IPS-18a (cell line): ENCODE measurements around the gene HADH.
"Not testable (repeated sequence)": the region's sequence is repeated elsewhere in the genome, so short reads cannot be mapped to it uniquely, and the experiment has no call there.

Experiments
- H3K27ac ChIP-seq: one replicate; pipeline ENCODE4 v1.5.1; 2013; ENCODE audit warnings: low read length
- H3K27me3 ChIP-seq: one replicate; pipeline ENCODE4 v1.6.1; 2013; ENCODE audit warnings: mild to moderate bottlenecking, low read length; ENCODE audit not compliant: control insufficient read depth, insufficient read depth
- H3K36me3 ChIP-seq: one replicate; pipeline ENCODE4 v1.6.1; 2013; ENCODE audit warnings: low read depth, low read length; ENCODE audit not compliant: control insufficient read depth
- H3K4me1 ChIP-seq: one replicate; pipeline ENCODE4 v1.6.1; 2013; ENCODE audit warnings: low read depth, low read length; ENCODE audit not compliant: control insufficient read depth
- H3K4me3 ChIP-seq: one replicate; pipeline ENCODE4 v1.5.1; 2013; ENCODE audit warnings: low read length
- H3K9ac ChIP-seq: one replicate; pipeline ENCODE4 v1.6.1; 2013; ENCODE audit warnings: mild to moderate bottlenecking, low read length, moderate library complexity
- H3K9me3 ChIP-seq: one replicate; pipeline ENCODE4 v1.6.1; 2013; ENCODE audit warnings: low read depth, low read length; ENCODE audit not compliant: control insufficient read depth

Gene HADH

DNA sequence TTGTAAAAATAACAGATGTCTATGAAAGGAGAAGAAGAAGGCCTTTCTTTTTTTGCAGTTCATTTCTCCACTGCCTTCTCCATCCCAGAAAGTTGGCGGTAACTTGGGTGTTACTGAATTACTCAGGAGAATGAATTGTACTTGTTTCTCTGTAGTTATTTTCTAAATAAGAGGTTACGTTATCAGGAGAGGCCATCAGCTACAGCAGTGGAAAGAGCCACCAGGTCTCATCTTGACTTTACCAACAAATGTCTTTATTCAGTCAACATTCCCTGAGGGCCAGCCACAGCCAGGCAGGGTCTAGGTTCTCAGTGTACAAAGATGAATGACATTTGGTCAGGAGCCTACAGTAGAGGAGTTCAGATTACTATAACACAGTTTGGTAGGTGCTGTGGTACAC lies 8.1 kb downstream of the HADH start:
- Histone ChIP-seq H3K9ac (no peak overlapping the region), H3K27ac (no peak overlapping the region), H3K27me3 (no peaks in the 10 kb centered on the region), H3K4me1 (no peaks in the 10 kb centered on the region), H3K4me3 (no peak overlapping the region), H3K36me3 (no peaks in the 10 kb centered on the region), H3K9me3 (no peaks in the 10 kb centered on the region)

- Histone ChIP-seq H3K36me3 (no peaks in the 10 kb centered on the region), H3K4me3 (no peak overlapping the region), H3K4me1 (peaks cover 7% of the 10 kb centered on the region), H3K9me3 (no peaks in the 10 kb centered on the region), H3K27ac (no peak overlapping the region), H3K9ac (no peak overlapping the region), H3K27me3 (no peaks in the 10 kb centered on the region)
Measured at GRCh38 chr4:107999932-108000539, 10.3 kb downstream of the HADH start.

DNA sequence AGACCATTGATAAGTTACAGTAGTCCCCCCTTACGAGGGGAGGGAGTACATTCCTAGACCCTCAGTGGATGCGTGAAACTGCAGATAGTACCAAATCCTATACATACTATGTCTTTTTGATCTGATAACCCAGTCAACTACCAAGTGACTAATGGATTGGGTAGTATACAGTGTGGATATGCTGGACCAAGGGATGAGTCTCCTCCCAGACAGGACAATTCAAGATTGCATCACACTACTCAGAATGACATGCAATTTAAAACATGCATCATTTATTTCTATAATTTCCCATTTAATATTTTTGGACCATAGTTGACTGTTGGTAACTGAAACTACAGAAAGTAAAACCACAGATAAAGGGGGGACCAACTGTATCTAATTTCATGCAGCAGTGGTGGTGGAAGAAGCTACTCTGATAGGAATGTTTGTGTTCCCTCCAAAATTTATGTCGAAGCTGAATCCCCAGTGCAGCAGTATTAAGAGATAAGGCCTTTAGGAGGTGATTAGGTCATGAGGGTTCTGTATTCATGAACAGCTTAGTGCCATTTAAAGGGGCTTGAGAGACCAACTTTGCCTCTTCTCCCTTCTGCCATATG lies 11.9 kb downstream of the HADH start:
- H3K36me3 ChIP-seq: no peaks in the 10 kb centered on the region
- no peaks in the 10 kb centered on the region for H3K9me3 ChIP-seq
- peaks cover 7% of the 10 kb centered on the region for H3K4me1 ChIP-seq
- H3K27ac ChIP-seq: no peak overlapping the region
- no peak overlapping the region for H3K9ac ChIP-seq
- H3K27me3 ChIP-seq: no peaks in the 10 kb centered on the region
- H3K4me3 ChIP-seq: no peak overlapping the region

- Histone ChIP-seq H3K9ac (no peak overlapping the region), H3K4me3 (no peak overlapping the region), H3K27me3 (no peaks in the 10 kb centered on the region), H3K36me3 (no peaks in the 10 kb centered on the region), H3K9me3 (no peaks in the 10 kb centered on the region), H3K27ac (no peak overlapping the region), H3K4me1 (peaks cover 7% of the 10 kb centered on the region)
Measured at GRCh38 chr4:108003982-108004515, 14.4 kb downstream of the HADH start.

GRCh38 chr4:108004646-108005045 lies 15.0 kb downstream of the HADH start:
- no peak overlapping the region for H3K9ac ChIP-seq
- peaks cover 7% of the 10 kb centered on the region for H3K4me1 ChIP-seq
- no peak overlapping the region for H3K27ac ChIP-seq
- no peaks in the 10 kb centered on the region for H3K9me3 ChIP-seq
- no peaks in the 10 kb centered on the region for H3K27me3 ChIP-seq
- H3K4me3 ChIP-seq: no peak overlapping the region
- H3K36me3 ChIP-seq: no peaks in the 10 kb centered on the region

- no peak overlapping the region for H3K9ac ChIP-seq
- no peaks in the 10 kb centered on the region for H3K9me3 ChIP-seq
- H3K27me3 ChIP-seq: no peaks in the 10 kb centered on the region
- no peak overlapping the region for H3K4me3 ChIP-seq
- peaks cover 7% of the 10 kb centered on the region for H3K4me1 ChIP-seq
- H3K36me3 ChIP-seq: no peaks in the 10 kb centered on the region
- no peak overlapping the region for H3K27ac ChIP-seq
Measured at GRCh38 chr4:108005807-108006206, 16.1 kb downstream of the HADH start.

GRCh38 chr4:108006361-108006760 lies 16.7 kb downstream of the HADH start:
- Histone ChIP-seq H3K4me1 (peaks cover 7% of the 10 kb centered on the region), H3K27ac (no peak overlapping the region), H3K36me3 (peaks cover 3% of the 10 kb centered on the region), H3K4me3 (no peak overlapping the region), H3K9ac (no peak overlapping the region), H3K9me3 (no peaks in the 10 kb centered on the region), H3K27me3 (no peaks in the 10 kb centered on the region)

- Histone ChIP-seq H3K4me3 (no peak overlapping the region), H3K4me1 (peaks cover 7% of the 10 kb centered on the region), H3K9me3 (no peaks in the 10 kb centered on the region), H3K27me3 (no peaks in the 10 kb centered on the region), H3K36me3 (peaks cover 6% of the 10 kb centered on the region), H3K27ac (no peak overlapping the region), H3K9ac (no peak overlapping the region)
Measured at GRCh38 chr4:108007984-108008383, 18.3 kb downstream of the HADH start.

DNA sequence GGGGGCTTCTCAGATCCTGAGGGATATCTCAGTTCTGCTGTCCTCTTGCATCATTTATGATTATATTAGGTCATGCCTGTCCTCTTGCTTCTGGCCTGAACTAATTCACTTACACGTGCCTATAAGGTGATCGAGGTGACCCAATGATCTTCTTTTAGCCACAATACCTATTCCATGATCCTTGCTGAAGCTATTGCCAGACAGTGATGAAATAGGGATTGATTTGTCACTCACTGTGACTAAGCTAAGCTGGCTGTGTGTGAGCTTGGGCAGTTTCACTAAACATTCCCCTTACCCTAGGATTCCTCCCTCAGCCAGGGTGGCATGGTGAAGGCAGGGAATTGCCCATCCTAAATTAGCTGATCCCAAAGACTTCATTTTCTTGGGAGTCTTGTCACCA lies 19.0 kb downstream of the HADH start:
- H3K9me3 ChIP-seq: no peaks in the 10 kb centered on the region
- no peaks in the 10 kb centered on the region for H3K27me3 ChIP-seq
- H3K4me3 ChIP-seq: no peak overlapping the region
- no peak overlapping the region for H3K9ac ChIP-seq
- no peak overlapping the region for H3K27ac ChIP-seq
- H3K4me1 ChIP-seq: peaks cover 7% of the 10 kb centered on the region
- H3K36me3 ChIP-seq: peaks cover 6% of the 10 kb centered on the region

DNA sequence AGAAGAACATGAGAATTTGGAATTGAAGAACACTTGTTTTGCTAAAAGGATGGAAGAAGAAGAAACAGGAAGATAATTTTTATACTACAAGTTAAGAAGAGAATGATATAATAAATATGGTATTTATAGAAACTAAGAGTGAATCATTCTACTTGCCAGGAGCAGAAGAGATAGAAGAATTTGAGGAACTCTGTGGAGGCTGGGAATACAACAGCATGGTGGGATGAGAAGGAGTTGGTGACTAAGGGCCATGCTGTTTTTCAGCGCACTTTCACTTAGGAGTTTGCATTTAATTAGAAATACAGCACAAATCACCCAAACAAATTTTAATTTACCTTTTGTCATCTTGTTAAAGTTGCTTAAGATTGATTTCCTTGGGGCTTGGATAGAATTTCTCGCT lies 20.5 kb downstream of the HADH start:
- Histone ChIP-seq H3K9me3 (no peaks in the 10 kb centered on the region), H3K4me3 (no peak overlapping the region), H3K27ac (no peak overlapping the region), H3K9ac (no peak overlapping the region), H3K36me3 (peaks cover 8% of the 10 kb centered on the region), H3K27me3 (no peaks in the 10 kb centered on the region), H3K4me1 (no peaks in the 10 kb centered on the region)

GRCh38 chr4:108012382-108012781 lies 22.7 kb downstream of the HADH start:
- not testable (repeated sequence) for H3K4me3 ChIP-seq, H3K27ac ChIP-seq, H3K27me3 ChIP-seq, H3K4me1 ChIP-seq, H3K9me3 ChIP-seq, H3K9ac ChIP-seq
- peaks cover 17% of the 10 kb centered on the region for H3K36me3 ChIP-seq

DNA sequence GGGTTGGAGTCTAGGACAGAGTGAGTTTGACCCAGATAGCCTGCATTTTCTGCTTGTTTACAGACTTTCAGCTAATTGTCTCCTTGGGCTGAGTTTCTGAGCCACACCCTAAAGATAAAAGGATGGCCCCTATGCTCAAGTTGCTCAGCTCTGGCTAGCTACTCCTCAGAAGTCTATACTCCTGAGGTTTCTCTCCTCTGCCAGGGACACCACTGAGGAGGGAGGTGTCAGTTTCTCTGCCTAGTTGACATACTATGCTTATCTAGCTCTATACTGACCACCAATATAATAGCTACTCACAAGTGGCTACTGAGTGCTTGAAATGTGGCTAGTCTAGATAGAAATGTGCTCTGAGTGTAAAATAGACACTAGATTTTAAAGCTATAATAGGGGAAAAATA lies 23.6 kb downstream of the HADH start:
- Histone ChIP-seq H3K36me3 (peaks cover 17% of the 10 kb centered on the region), H3K27me3 (no peaks in the 10 kb centered on the region), H3K9me3 (no peaks in the 10 kb centered on the region), H3K27ac (no peak overlapping the region), H3K4me3 (no peak overlapping the region), H3K9ac (no peak overlapping the region), H3K4me1 (no peaks in the 10 kb centered on the region)
